Keratinocyte (primary cell): Measurements from ENCODE around the gene FAM53A. TPM values are rescaled to one million over a fixed set of nuclear protein-coding genes. Genes with fewer than 3 reads are reported as not detected.

Experiments used
- DNase-seq: peaks from one replicate; pipeline ENCODE4 v3.0.0-alpha.2; 2011; ENCODE audit warnings: low read depth, missing footprints, low spot score
- FAIRE-seq: peaks from 2 replicates; lab custom pipeline; 2011; peaks lifted over from hg19 to GRCh38; lab: Jason Lieb, UNC
- H2AFZ ChIP-seq: 2 replicates; pipeline ENCODE4 v1.6.0; 2012; ENCODE audit warnings: low read length, control low read depth, inconsistent platforms; ENCODE audit not compliant: control insufficient read depth
- H3K27ac ChIP-seq: 2 replicates; pipeline ENCODE4 v1.5.1; 2011; ENCODE audit warnings: low read length; ENCODE audit not compliant: control insufficient read depth, insufficient read depth
- H3K27me3 ChIP-seq: 3 replicates; pipeline ENCODE4 v1.6.0; 2011; ENCODE audit warnings: low read length; ENCODE audit not compliant: control insufficient read depth, insufficient read depth; ENCODE audit errors: extremely low read depth
- H3K36me3 ChIP-seq, 2 experiments: 2 replicates in 1 of 2; 3 replicates in 1 of 2; pipeline ENCODE4 v1.5.1; 2011; ENCODE audit warnings: low read length in 2 of 2, mild to moderate bottlenecking in 1 of 2; ENCODE audit not compliant: control insufficient read depth in 2 of 2, insufficient read depth in 2 of 2; ENCODE audit errors: extremely low read depth in 1 of 2
- H3K4me1 ChIP-seq: 3 replicates; pipeline ENCODE4 v1.5.1; 2011; ENCODE audit warnings: low read length; ENCODE audit not compliant: control insufficient read depth, insufficient read depth; ENCODE audit errors: extremely low read depth
- H3K4me2 ChIP-seq: 3 replicates; pipeline ENCODE4 v1.6.0; 2011; ENCODE audit warnings: low read depth, low read length; ENCODE audit not compliant: control insufficient read depth, insufficient read depth; ENCODE audit errors: extremely low read depth
- H3K4me3 ChIP-seq, 3 experiments: fragments of 200-600 bp in 1 of 3; sonication (generic) in 1 of 3; 2 replicates in 2 of 3; 3 replicates in 1 of 3; pipeline ENCODE4 v1.5.1; 2011 to 2016; ENCODE audit warnings: low read length in 3 of 3, mild to moderate bottlenecking in 3 of 3, control low read depth in 2 of 3, inconsistent platforms in 1 of 3, low read depth in 1 of 3, mixed read lengths in 1 of 3, mixed run types in 1 of 3, moderate library complexity in 1 of 3; ENCODE audit not compliant: control insufficient read depth in 2 of 3, insufficient read depth in 2 of 3; ENCODE audit errors: extremely low read depth in 1 of 3
- H3K79me2 ChIP-seq: 2 replicates; pipeline ENCODE4 v1.6.0; 2012; ENCODE audit warnings: low read length; ENCODE audit not compliant: control insufficient read depth, insufficient read depth
- H3K9ac ChIP-seq: 3 replicates; pipeline ENCODE4 v1.6.0; 2011; ENCODE audit warnings: low read length; ENCODE audit not compliant: control insufficient read depth, insufficient read depth; ENCODE audit errors: extremely low read depth
- H3K9me1 ChIP-seq: 3 replicates; pipeline ENCODE4 v1.6.0; 2011; ENCODE audit warnings: low read length; ENCODE audit not compliant: control insufficient read depth, insufficient read depth; ENCODE audit errors: extremely low read depth
- H3K9me3 ChIP-seq: 2 replicates; pipeline ENCODE4 v1.5.1; 2012; ENCODE audit warnings: low read depth, low read length; ENCODE audit not compliant: control insufficient read depth
- H4K20me1 ChIP-seq: 3 replicates; pipeline ENCODE4 v1.6.0; 2011; ENCODE audit warnings: low read length; ENCODE audit not compliant: control insufficient read depth, insufficient read depth; ENCODE audit errors: extremely low read depth
- EZH2 ChIP-seq: IDR thresholded peaks from one replicate; pipeline ENCODE4 v1.6.1; 2012; ENCODE audit warnings: inconsistent platforms, mild to moderate bottlenecking, low read length, moderate library complexity
- dilution Hi-C: fragments of 300-500 bp; cut with MboI; formaldehyde crosslinking; loops from one replicate; pipeline ENCODE4 v1.7.0; 2020; ENCODE audit warnings: low sequenced_read_pairs; ENCODE audit not compliant: extremely low pct_ligation_motif_present
- polyA plus RNA-seq, 5 experiments: library from polyadenylated mRNA; depleted of rRNA in 3 of 5; stranded (reverse) in 3 of 5; stranded (forward) in 1 of 5; unstranded in 1 of 5; fragments of >200 nt; gene quantifications; 1 replicate in 1 of 5; 2 replicates in 3 of 5; 3 replicates in 1 of 5; pipeline versions ENCODE4 v1.2.1 to v1.2.3, GENCODE V29; 2011 to 2012; ENCODE audit warnings: missing spikeins in 2 of 5, low read depth in 1 of 5, low replicate concordance in 1 of 5
- TF ChIP-seq, protein P1 (sequence below), 3 experiments: IDR thresholded peaks in 1 of 3; conservative IDR thresholded peaks in 1 of 3; optimal IDR thresholded peaks in 1 of 3; 2 replicates in 2 of 3; 3 replicates in 1 of 3; pipeline versions ENCODE3 to v1.5.1; 2011; ENCODE audit warnings: low read length in 3 of 3, mild to moderate bottlenecking in 3 of 3, moderate library complexity in 2 of 3, control low read depth in 1 of 3, inconsistent platforms in 1 of 3; ENCODE audit not compliant: insufficient read depth in 2 of 3; ENCODE audit errors: extremely low read depth in 1 of 3

The FAM53A gene
- polyA plus RNA-seq, 1 donor (not counting 4 experiments of a cell fraction or from before 2014, with no cell fraction given): 0.50 TPM

DNA sequence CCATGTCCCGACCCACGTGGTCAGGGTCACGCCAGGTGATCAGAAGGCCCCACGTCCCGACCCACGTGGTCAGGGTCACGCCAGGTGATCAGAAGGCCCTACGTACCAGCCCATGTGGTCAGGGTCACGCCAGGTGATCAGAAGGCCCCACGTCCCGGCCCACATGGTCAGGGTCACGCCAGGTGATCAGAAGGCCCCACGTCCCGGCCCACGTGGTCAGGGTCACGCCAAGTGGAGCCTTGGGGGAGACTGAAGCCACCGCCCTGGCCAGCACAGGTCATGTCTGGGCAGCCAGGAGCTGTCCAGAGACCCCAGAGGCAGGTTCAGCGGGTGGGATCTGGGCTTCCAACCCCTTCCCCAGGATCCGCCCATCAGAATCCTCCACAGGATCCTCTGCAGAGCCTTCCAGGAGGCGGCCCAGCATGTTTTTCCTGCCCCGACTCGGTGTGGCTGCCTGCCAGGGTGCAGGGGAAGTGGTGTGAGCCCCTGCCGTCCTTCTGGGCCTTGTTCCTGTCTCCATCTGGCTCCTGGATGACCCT lies 58.4 kb downstream of the FAM53A start:
- FAIRE-seq: no peak
- no peak overlapping the region for H2AFZ ChIP-seq
- TF ChIP-seq, protein P1, sequence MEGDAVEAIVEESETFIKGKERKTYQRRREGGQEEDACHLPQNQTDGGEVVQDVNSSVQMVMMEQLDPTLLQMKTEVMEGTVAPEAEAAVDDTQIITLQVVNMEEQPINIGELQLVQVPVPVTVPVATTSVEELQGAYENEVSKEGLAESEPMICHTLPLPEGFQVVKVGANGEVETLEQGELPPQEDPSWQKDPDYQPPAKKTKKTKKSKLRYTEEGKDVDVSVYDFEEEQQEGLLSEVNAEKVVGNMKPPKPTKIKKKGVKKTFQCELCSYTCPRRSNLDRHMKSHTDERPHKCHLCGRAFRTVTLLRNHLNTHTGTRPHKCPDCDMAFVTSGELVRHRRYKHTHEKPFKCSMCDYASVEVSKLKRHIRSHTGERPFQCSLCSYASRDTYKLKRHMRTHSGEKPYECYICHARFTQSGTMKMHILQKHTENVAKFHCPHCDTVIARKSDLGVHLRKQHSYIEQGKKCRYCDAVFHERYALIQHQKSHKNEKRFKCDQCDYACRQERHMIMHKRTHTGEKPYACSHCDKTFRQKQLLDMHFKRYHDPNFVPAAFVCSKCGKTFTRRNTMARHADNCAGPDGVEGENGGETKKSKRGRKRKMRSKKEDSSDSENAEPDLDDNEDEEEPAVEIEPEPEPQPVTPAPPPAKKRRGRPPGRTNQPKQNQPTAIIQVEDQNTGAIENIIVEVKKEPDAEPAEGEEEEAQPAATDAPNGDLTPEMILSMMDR (optimal IDR thresholded peaks at IDR 0.05 in 1 of 3, IDR thresholded peaks at IDR 0.05 in 1 of 3, conservative IDR thresholded peaks at IDR 0.05 in 1 of 3; ENCODE audit: extremely low read depth in 1 of 3, insufficient read depth in 2 of 3, low read length in 3 of 3): no peak
- H3K79me2 ChIP-seq: no peaks in the 10 kb centered on the region
- H3K9me1 ChIP-seq: no peaks in the 10 kb centered on the region
- no peaks in the 10 kb centered on the region for H3K4me1 ChIP-seq
- dilution Hi-C loops: loop anchor here (25.0 kb wide), 1 partner anchor 213 kb away; the partner anchor contains the start of gene NKX1-1
- H3K9ac ChIP-seq: no peak overlapping the region
- H3K4me2 ChIP-seq: no peak overlapping the region
- DNase-seq: no peak
- H3K9me3 ChIP-seq: peaks cover 2% of the 10 kb centered on the region
- H4K20me1 ChIP-seq: no peaks in the 10 kb centered on the region
- H3K27ac ChIP-seq: no peak overlapping the region
- no peak overlapping the region for H3K4me3 ChIP-seq
- no peaks in the 10 kb centered on the region for H3K36me3 ChIP-seq
- H3K27me3 ChIP-seq: no peaks in the 10 kb centered on the region

DNA sequence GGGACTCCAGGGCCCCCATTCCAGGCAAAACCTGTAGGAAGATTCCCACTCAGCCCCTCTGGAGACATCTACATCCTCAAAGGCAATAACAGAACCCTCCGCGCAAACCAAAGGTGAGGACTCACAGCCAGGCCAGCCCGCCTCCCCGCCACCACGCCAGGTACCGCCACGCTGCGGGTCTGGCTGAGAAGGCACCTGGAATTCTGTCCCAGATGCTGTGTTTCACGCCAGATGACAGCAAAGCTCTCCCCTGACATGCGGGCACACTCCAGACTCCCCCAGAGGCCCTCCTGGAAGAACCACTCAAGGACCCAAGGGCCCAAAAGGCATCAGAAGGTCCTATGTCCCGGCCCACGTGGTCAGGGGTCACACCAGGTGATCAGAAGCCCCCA lies 59.6 kb downstream of the FAM53A start:
- Histone ChIP-seq H4K20me1 (no peaks in the 10 kb centered on the region), H3K4me1 (no peaks in the 10 kb centered on the region), H3K27ac (no peak overlapping the region), H2AFZ (no peak overlapping the region), H3K79me2 (no peaks in the 10 kb centered on the region), H3K4me2 (no peak overlapping the region), H3K4me3 (no peak overlapping the region), H3K9me1 (no peaks in the 10 kb centered on the region), H3K36me3 (no peaks in the 10 kb centered on the region), H3K9ac (no peak overlapping the region), H3K27me3 (no peaks in the 10 kb centered on the region), H3K9me3 (peaks cover 2% of the 10 kb centered on the region)
- DNase-seq (no peak), FAIRE-seq (no peak)
- TF ChIP-seq, protein P1 (optimal IDR thresholded peaks at IDR 0.05 in 1 of 3, IDR thresholded peaks at IDR 0.05 in 1 of 3, conservative IDR thresholded peaks at IDR 0.05 in 1 of 3; ENCODE audit: extremely low read depth in 1 of 3, insufficient read depth in 2 of 3, low read length in 3 of 3): no peak
- TF ChIP-seq EZH2: no peak
- dilution Hi-C loops: no loop called here
